NCI-H146 (cell line): Measurements from ENCODE around the gene ETV7.
A peak's percentile ranks its signal among the peaks of the same experiment; 100 is the strongest.
"Not testable (repeated sequence)": the region's sequence is repeated elsewhere in the genome, so short reads cannot be mapped to it uniquely, and the experiment has no call there.

Experiments
- DNase-seq: peaks from one replicate; lab custom pipeline; 2025; lab: John Stamatoyannopoulos, UW

The ETV7 gene

GRCh38 chr6:36340306-36340617, 47.2 kb downstream of the ETV7 start:
- no peak for DNase-seq

GRCh38 chr6:36339146-36339545, 48.3 kb downstream of the ETV7 start:
- no peak for DNase-seq

- not testable (repeated sequence) for DNase-seq
Observed at GRCh38 chr6:36338223-36338622, 49.2 kb downstream of the ETV7 start.

- peak; percentile 42 for DNase-seq
Observed at GRCh38 chr6:36337814-36338213, 49.7 kb downstream of the ETV7 start.

- DNase-seq: no peak
Observed at GRCh38 chr6:36336779-36337241, 50.7 kb downstream of the ETV7 start, which contains the start of gene BNIP5. Gene BNIP5, minus strand, starts transcription at chr6:36336888. Its CDS starts 6,198 bp downstream, at chr6:36330690.

GRCh38 chr6:36336208-36336710, 51.2 kb downstream of the ETV7 start:
- no peak for DNase-seq

GRCh38 chr6:36335465-36336207, 51.8 kb downstream of the ETV7 start:
- no peak for DNase-seq

- DNase-seq: peak; percentile 53
Observed at GRCh38 chr6:36334832-36335459, 52.5 kb downstream of the ETV7 start.

GRCh38 chr6:36333931-36334725, 53.3 kb downstream of the ETV7 start:
- DNase-seq: no peak

- no peak for DNase-seq
Observed at GRCh38 chr6:36333171-36333895, 54.1 kb downstream of the ETV7 start.

- DNase-seq: no peak
Observed at GRCh38 chr6:36331381-36331780, 56.1 kb downstream of the ETV7 start.

- DNase-seq: no peak
Observed at GRCh38 chr6:36330366-36330765, 57.1 kb downstream of the ETV7 start.

- DNase-seq: no peak
Observed at GRCh38 chr6:36329798-36330291, 57.6 kb downstream of the ETV7 start.

- no peak for DNase-seq
Observed at GRCh38 chr6:36328600-36328999, 58.9 kb downstream of the ETV7 start.

- DNase-seq: no peak
Observed at GRCh38 chr6:36327919-36328236, 59.6 kb downstream of the ETV7 start.

- peak; percentile 26 for DNase-seq
Observed at GRCh38 chr6:36327226-36327918, 60.1 kb downstream of the ETV7 start.

- DNase-seq: no peak
Observed at GRCh38 chr6:36326356-36326995, 61.0 kb downstream of the ETV7 start.

- no peak for DNase-seq
Observed at GRCh38 chr6:36324715-36325114, 62.8 kb downstream of the ETV7 start.

- peak; percentile 7 for DNase-seq
Observed at GRCh38 chr6:36324191-36324590, 63.3 kb downstream of the ETV7 start.

- DNase-seq: peak; percentile 39
Observed at GRCh38 chr6:36323062-36323461, 64.4 kb downstream of the ETV7 start.

GRCh38 chr6:36322591-36322990, 64.9 kb downstream of the ETV7 start:
- no peak for DNase-seq
